ENCODE data around the gene DRD3.
A peak's percentile ranks its signal among the peaks of the same experiment; 100 is the strongest.

DRD3 gene

GRCh38 chr3:114176890-114177289 lies 2.0 kb downstream of the DRD3 start:
- no peak for DNase-seq

- DNase-seq = no peak
Observed at GRCh38 chr3:114176487-114176886, 2.4 kb downstream of the DRD3 start.

- DNase-seq = no peak
Observed at GRCh38 chr3:114175204-114175987, 3.5 kb downstream of the DRD3 start.

DNA sequence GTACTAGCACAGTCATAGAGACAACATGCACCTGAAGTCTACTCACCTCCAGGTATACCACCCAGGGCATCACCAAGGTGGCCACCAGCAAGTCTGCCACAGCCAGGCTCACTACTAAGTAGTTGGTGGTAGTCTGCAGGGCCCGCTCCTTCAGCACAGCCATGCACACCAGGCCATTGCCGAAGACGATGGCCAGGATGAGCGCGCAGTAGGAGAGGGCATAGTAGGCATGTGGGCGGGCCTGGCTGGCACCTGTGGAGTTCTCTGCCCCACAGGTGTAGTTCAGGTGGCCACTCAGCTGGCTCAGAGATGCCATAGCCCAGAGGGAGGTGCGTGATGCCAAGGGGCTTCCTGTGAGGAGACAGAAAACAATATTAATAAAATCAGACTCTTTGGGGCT lies 7.2 kb downstream of the DRD3 start:
- no peak for DNase-seq

GRCh38 chr3:114168150-114168549 lies 10.7 kb downstream of the DRD3 start:
- no peak for DNase-seq

DNA sequence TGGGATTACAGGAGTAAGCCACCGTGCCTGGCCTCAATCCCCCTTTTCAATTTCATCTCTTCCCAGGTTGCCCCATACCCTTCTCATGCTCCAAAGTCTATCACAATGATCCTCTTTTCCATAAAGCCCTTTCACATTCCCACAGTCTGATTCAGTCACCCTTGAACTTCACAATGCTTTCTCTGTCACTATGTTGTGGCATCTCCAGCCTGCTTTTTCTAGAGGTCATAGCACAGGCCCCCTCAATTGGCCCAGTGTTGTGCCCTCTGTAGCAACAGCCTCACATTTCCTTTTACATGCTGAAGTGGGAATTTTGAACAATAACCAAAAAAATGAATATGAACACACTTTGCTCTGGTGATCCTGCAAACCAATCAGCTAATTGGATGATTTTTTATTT lies 21.5 kb downstream of the DRD3 start:
- DNase-seq = no peak

GRCh38 chr3:114155370-114155821 lies 23.5 kb downstream of the DRD3 start:
- DNase-seq = peak in 1 of 2 donors; percentile 29

GRCh38 chr3:114154321-114154821 lies 24.5 kb downstream of the DRD3 start:
- no peak for DNase-seq

GRCh38 chr3:114152519-114153151 lies 26.2 kb downstream of the DRD3 start:
- DNase-seq = peak; percentile 24

- DNase-seq = no peak
Observed at GRCh38 chr3:114151091-114151490, 27.8 kb downstream of the DRD3 start.

GRCh38 chr3:114147251-114147650 lies 31.6 kb downstream of the DRD3 start:
- no peak for DNase-seq

- DNase-seq = no peak
Observed at GRCh38 chr3:114144909-114145688, 33.8 kb downstream of the DRD3 start.

GRCh38 chr3:114143817-114144216 lies 35.0 kb downstream of the DRD3 start:
- no peak for DNase-seq

DNA sequence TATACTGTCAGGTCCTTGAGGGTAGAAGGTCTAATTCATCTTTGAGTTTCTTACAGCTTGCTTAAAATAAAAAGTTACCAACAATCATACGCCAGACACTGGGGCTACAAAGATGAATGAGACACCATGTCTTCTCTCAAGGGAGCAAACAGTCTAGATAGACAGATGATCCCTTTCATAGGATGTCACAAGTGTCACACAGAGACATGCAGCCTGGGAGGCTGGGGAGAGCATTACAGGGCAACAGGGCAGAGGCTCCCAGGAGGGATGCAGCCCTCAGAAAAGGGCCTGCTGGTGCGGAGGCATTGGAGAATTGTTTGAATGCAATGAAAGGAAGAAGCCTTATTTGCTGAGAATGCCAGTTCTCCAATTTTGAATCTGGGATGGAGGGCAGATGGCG lies 39.0 kb downstream of the DRD3 start:
- DNase-seq = no peak

- no peak for DNase-seq
Observed at GRCh38 chr3:114133947-114134346, 44.9 kb downstream of the DRD3 start.

DNA sequence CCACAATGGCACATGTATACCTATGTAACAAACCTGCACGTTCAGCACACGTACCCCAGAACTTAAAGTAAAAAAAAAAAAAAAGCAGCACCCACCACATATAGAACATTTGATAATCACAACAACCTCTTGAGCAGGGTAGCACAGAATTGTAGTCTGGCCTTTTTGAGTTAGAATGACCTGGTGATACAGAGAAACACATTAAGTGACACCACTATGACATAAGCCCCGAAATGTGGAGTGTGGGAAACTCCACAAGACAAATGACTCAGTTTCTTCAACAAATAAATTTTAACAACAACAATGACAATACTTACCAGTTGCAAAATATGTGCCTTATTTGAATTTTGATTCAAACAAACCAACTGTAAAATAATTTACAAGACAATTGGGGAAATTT lies 46.4 kb downstream of the DRD3 start:
- no peak for DNase-seq

- DNase-seq = no peak
Observed at GRCh38 chr3:114128826-114129225, 50.0 kb downstream of the DRD3 start.

DNA sequence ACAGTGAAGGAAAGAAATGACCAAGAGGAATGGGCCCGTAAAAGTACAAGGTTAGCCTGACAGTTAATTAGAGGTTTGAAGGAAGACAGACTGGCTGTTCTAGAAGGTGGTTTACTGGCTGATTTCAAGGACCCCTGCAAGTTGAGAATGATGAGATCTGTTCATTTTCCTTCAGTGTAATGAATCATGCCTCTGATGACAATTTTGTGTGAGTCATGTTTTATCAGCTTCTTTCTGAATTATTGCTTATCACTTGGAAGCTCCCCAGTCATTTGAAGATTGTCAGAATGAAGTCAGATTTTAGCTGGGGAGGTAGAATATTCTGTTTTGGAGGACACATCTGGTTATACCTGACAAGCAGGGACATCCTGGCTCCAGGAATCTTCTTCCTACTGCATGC lies 50.6 kb downstream of the DRD3 start:
- DNase-seq = no peak

- no peak for DNase-seq
Observed at GRCh38 chr3:114127517-114127916, 51.3 kb downstream of the DRD3 start.

GRCh38 chr3:114126461-114126860 lies 52.4 kb downstream of the DRD3 start:
- no peak for DNase-seq

GRCh38 chr3:114122027-114122709 lies 56.7 kb downstream of the DRD3 start:
- DNase-seq = no peak

GRCh38 chr3:114120211-114120610 lies 58.6 kb downstream of the DRD3 start:
- no peak for DNase-seq

DNA sequence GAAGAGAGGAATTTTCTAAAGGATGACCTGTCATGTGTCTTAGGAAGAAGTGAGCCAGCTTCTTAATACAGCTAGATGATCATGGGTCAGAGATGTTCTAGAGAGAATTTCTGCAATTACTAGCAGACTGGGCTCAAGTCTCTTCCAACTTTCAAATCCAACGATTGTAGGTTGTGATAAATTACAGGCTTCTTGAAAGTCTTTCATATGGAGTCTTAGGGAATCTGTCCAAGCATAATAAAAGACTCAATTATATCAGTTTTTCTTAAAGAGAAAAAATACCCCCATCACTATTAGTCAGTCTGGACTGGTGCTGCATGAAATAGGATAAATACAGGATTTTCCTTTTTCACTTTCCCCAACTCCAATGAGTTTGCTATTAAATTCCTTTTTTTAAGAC lies 59.1 kb downstream of the DRD3 start:
- DNase-seq = no peak
